Right cardiac atrium (tissue), 5 donors: ENCODE data around the gene NUDT7. TPM values are rescaled to one million over a fixed set of nuclear protein-coding genes. Genes with fewer than 3 reads are reported as not detected.

Experiments used
- ATAC-seq, 2 donors: fragments of 200-7000 bp; cut with Tn5 transposase; one replicate each; pipeline versions ENCODE4 v1.8.0 to v1.9.1; 2020; ENCODE audit warnings: moderate library complexity in 2 of 2, mild to moderate bottlenecking in 1 of 2
- DNase-seq, 3 donors: peaks; one replicate each; pipeline ENCODE4 v3.0.0-alpha.2; 2020
- H3K27ac ChIP-seq: one replicate; pipeline ENCODE4 v1.5.1; 2013; ENCODE audit warnings: mild to moderate bottlenecking, low read length, control low read depth, moderate library complexity
- H3K27me3 ChIP-seq: one replicate; pipeline ENCODE4 v1.6.1; 2013; ENCODE audit not compliant: control insufficient read depth, insufficient read depth
- H3K4me1 ChIP-seq: one replicate; pipeline ENCODE4 v1.6.1; 2013; ENCODE audit warnings: low read length; ENCODE audit not compliant: control insufficient read depth, insufficient read depth
- H3K4me3 ChIP-seq: one replicate; pipeline ENCODE4 v1.5.1; 2013; ENCODE audit warnings: low read length, control low read depth
- H3K9me3 ChIP-seq: one replicate; pipeline ENCODE4 v1.6.1; 2013; ENCODE audit warnings: low read length; ENCODE audit not compliant: control insufficient read depth
- WGBS: extraction: QIAGEN DNeasy Blood & Tissue Kit; methylation state at CpG from one replicate; pipeline ENCODE4 v1.1.7; 2013; 5-methylcytosine and 5-hydroxymethylcytosine counted together
- intact Hi-C, 4 donors: fragments of 100-400 bp; cut with DNase I; formaldehyde crosslinking; loops; one replicate each; pipeline versions ENCODE4 v1.11.0 to v1.14.0; 2022 to 2023
- polyA plus RNA-seq: library from polyadenylated mRNA; stranded (reverse); fragments of 200-250 nt; gene quantifications from one replicate; pipeline ENCODE4 v1.2.3, GENCODE V29; 2013
- total RNA-seq, 4 donors: library from RNA; stranded (reverse); fragmentation: NEBNext Ultra II Directional; extraction: Animal tissue kit (Norgen Biotek cat#: 25700); gene quantifications; one replicate each; pipeline ENCODE4 v1.2.1, GENCODE V29; 2021
- donor health status: healthy with polysubstance abuse.
- donor health status: DM: no; HTN: yes; CAD: no.
- donor health status: DM: no; HTN: no; CAD: no.
- donor health status: DM: no; HTN: yes; CAD: no; lungs with severe emphysema.
- donor health status: DM: yes; HTN: yes; CAD: no.

NUDT7 gene
- total and polyA plus RNA-seq, 5 donors, result 15.2 to 44.3 (median 34.7) TPM

DNA sequence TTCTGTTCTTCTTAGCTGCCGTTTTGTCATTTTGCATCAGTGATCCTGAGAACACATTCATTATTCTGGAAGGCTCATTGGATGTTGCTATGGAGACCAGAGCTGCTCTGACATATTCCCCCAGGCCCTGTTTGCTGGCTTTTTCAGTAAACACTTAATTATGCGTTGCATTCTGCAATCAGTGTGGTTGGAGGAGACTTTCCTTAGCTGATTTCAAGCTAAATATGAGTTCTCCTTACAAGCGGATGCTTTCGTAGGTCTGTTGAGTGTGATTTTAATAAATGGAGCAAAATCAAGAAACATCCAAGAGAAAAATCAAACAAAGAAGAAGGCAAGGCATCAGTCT is 38.2 kb upstream of the NUDT7 start:
- Histone ChIP-seq H3K9me3 (no peaks in the 10 kb centered on the region), H3K4me1 (no peaks in the 10 kb centered on the region), H3K27me3 (peaks cover 4% of the 10 kb centered on the region), H3K27ac (no peak overlapping the region), H3K4me3 (no peak overlapping the region)
- intact Hi-C loops, result no loop called here
- no peak for ATAC-seq
- 69% methylated on average over 4 of the region's 4 CpGs for WGBS
- no peak for DNase-seq

DNA sequence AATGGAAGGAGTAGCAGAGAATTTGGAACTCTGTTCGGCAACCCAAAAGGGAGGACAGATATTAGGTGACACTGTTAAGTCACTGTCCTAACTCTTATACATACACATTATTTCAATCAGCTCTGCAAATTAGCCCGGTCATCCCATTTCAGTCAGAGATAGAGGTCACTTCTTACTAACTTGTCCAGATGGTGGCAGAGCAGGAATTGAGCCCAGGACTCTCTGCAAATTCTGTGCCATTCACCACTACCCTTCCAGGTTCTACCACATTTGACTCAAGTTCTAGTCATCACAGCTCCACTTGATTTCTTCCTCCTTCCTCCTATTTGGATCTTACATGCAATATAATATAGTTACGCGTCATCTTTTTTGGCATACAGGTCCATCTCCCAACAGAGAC is 35.9 kb upstream of the NUDT7 start:
- Histone ChIP-seq H3K4me1 (no peaks in the 10 kb centered on the region), H3K27ac (no peak overlapping the region), H3K27me3 (peaks cover 4% of the 10 kb centered on the region), H3K9me3 (no peaks in the 10 kb centered on the region), H3K4me3 (no peak overlapping the region)
- intact Hi-C loops, result no loop called here
- WGBS, result 85% methylated on average over 4 of the region's 4 CpGs
- no peak for ATAC-seq
- DNase-seq, result no peak

DNA sequence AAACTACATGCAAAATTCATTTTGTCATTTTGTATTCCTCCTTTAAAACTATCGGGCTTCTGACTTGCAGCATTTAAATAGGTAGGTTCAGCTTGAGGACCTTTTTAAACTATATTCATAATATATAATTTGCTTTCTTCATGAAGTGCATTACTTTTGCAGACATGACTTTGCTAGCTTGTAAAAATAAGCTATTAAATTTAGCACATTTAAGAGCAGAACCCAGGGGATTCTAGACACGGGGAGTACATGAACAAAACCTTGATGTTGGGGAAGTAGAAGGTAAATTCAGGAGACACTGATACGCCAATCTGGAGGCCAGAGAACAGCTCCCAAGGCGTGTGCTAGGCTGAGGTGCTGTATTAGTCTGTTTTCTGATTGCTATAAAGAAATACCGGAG is 32.3 kb upstream of the NUDT7 start:
- H3K27ac ChIP-seq, result no peak overlapping the region
- DNase-seq (no peak), ATAC-seq (no peak)
- H3K27me3 ChIP-seq, result no peaks in the 10 kb centered on the region
- H3K4me1 ChIP-seq, result no peaks in the 10 kb centered on the region
- no peaks in the 10 kb centered on the region for H3K9me3 ChIP-seq
- WGBS, result 83% methylated on average over 5 of the region's 5 CpGs
- intact Hi-C loops, result no loop called here
- no peak overlapping the region for H3K4me3 ChIP-seq

- intact Hi-C loops, result no loop called here
- Histone ChIP-seq H3K27ac (no peak overlapping the region), H3K4me3 (no peak overlapping the region), H3K27me3 (no peaks in the 10 kb centered on the region), H3K4me1 (no peaks in the 10 kb centered on the region), H3K9me3 (no peaks in the 10 kb centered on the region)
- no peak for DNase-seq
- 73% methylated on average over 7 of the region's 7 CpGs for WGBS
- no peak for ATAC-seq
Measured at GRCh38 chr16:77690416-77690815, 31.9 kb upstream of the NUDT7 start.

GRCh38 chr16:77692612-77693011 is 29.7 kb upstream of the NUDT7 start:
- H3K4me3 ChIP-seq, result no peak overlapping the region
- no peak for ATAC-seq
- intact Hi-C loops, result no loop called here
- no peaks in the 10 kb centered on the region for H3K27me3 ChIP-seq
- DNase-seq, result no peak
- no peak overlapping the region for H3K27ac ChIP-seq
- no peaks in the 10 kb centered on the region for H3K4me1 ChIP-seq
- WGBS, result 100% methylated on average over 1 of the region's 1 CpG
- H3K9me3 ChIP-seq, result no peaks in the 10 kb centered on the region

DNA sequence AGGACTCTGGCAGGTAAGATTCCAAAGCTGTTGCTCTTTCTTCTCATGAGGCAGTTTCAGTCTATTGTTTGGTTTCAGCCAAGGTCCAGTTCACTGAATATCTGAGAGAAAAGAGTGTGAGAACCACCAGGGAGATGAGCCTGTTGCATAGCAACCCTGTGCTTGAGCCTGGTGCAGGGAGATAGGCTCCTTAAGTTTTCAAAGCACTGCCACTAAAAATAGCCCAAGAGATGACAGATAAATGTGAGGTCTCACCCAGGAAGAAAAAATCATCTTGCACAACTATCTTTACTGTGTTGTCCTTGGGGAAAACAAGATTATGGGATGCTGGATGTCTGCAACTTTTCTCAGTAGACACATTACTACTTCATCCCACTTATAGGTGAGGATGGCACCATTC is 26.2 kb upstream of the NUDT7 start:
- peak; percentile 34 to 81 for ATAC-seq
- no peaks in the 10 kb centered on the region for H3K9me3 ChIP-seq
- intact Hi-C loops, result no loop called here

DNA sequence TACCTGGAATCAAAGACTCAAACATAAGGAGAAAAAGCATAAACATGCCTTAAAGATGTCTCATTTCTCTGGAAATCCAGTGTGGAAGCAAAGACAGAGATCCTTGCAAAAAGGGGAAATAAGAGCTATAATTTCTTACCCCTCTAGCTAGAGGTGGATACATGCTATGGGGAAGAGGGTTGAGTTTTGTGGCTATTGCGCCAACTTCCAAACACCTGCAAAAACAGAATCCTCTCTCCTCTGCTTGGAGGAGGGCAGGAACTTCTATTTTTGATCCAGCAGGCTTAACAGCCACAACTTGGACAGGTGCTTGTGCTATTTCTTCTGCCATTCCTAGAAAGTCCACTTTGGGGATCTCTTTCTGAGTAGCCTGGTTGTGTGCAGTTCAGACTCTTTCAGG is 21.5 kb upstream of the NUDT7 start:
- ATAC-seq (no peak), DNase-seq (no peak)
- H3K4me3 ChIP-seq, result no peak overlapping the region
- H3K27ac ChIP-seq, result no peak overlapping the region
- no peaks in the 10 kb centered on the region for H3K9me3 ChIP-seq
- 87% methylated on average over 1 of the region's 1 CpG for WGBS
- H3K4me1 ChIP-seq, result no peaks in the 10 kb centered on the region
- no peaks in the 10 kb centered on the region for H3K27me3 ChIP-seq
- intact Hi-C loops, result no loop called here

More for the DNA sequence above, 26.2 kb upstream of the NUDT7 start:
- Histone ChIP-seq H3K4me3 (no peak overlapping the region), H3K27me3 (no peaks in the 10 kb centered on the region), H3K4me1 (no peaks in the 10 kb centered on the region), H3K27ac (no peak overlapping the region)
- DNase-seq, result no peak

DNA sequence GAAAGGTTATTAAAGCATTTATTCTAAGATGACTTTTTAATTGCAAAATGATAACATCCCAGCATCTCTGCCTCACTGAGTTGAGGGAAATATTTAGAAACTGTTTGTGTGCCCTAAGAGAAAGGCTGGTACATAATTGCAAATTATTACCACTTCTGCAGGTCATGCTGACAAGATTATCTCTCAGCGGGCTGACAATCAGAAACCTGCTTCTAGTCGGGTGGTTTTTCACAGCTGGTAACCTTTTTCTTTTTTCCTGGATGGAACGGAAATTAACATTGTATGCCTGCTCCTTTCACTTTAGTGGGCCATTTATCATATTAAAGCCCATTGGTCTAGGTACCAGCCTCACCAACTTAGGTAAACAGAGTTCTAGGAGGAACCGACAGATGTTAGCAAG is 17.0 kb upstream of the NUDT7 start:
- no peak for DNase-seq
- Histone ChIP-seq H3K4me1 (no peaks in the 10 kb centered on the region), H3K27me3 (no peaks in the 10 kb centered on the region), H3K9me3 (no peaks in the 10 kb centered on the region), H3K27ac (no peak overlapping the region), H3K4me3 (no peak overlapping the region)
- intact Hi-C loops, result no loop called here
- WGBS, result 73% methylated on average over 4 of the region's 4 CpGs
- no peak for ATAC-seq

DNA sequence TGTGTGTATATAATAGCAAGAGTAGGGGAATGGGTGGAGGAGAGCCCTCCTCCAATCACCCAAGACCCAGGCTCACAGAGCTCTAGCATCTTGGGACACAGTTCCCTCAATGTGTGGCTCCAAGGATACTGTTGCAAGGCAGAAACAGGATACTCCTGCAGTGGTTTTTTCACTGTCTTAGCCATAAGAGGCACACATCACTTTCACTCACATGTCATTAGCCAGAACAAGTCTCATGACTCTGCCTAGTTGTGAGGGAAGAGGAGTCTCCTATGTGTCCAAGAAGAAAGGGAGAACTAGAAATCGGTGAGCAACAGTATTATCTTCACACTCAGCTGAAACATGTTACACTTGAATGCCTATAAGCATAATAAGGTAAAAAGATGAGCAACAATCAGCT is 11.1 kb upstream of the NUDT7 start:
- no peak for ATAC-seq
- Histone ChIP-seq H3K4me3 (no peak overlapping the region), H3K27me3 (no peaks in the 10 kb centered on the region), H3K4me1 (no peaks in the 10 kb centered on the region), H3K27ac (no peak overlapping the region), H3K9me3 (no peaks in the 10 kb centered on the region)
- WGBS, result 79% methylated on average over 1 of the region's 1 CpG
- intact Hi-C loops, result no loop called here
- DNase-seq, result no peak

DNA sequence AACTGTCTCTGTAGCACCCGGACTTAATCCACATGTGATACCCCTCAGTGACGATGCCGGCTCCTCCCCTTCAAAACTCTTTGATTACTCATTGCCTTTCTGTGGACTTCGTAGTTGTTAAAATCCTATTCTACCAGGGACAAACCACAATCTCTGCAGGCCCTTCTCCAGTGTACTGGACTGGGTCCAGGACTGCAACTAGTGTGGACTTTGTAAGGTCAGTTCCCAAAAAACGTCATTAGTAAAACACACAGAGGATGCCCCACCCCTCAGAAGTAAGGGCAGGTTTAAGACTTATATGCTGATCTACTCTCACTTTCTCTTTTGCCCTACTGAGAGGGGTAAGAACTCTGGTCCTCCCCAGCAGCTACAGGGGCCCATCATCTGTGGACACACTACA is 10.5 kb upstream of the NUDT7 start:
- Histone ChIP-seq H3K27ac (no peak overlapping the region), H3K27me3 (no peaks in the 10 kb centered on the region), H3K4me3 (no peak overlapping the region), H3K9me3 (no peaks in the 10 kb centered on the region), H3K4me1 (no peaks in the 10 kb centered on the region)
- intact Hi-C loops, result no loop called here
- ATAC-seq, result no peak
- 51% methylated on average over 5 of the region's 5 CpGs for WGBS
- no peak for DNase-seq

DNA sequence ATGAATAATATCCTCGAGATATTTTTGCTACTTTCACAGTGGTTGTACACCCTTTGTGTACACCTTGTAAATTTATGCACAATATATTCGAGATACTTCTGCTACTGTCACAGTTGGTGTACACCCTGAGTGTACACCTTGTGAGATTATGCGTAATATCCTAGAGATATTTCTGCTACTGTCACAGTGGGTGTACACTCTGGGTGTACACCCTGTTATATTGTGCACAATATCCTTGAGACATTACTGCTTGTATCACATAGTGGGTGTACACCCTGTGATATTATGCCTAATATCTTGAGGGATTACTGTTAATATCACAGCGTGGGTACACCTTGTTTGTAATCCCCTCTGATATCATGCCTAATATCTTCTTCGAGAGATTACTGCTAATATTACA is 7.2 kb upstream of the NUDT7 start:
- no peaks in the 10 kb centered on the region for H3K9me3 ChIP-seq
- no peak for ATAC-seq
- 85% methylated on average over 5 of the region's 5 CpGs for WGBS
- intact Hi-C loops, result no loop called here
- no peak for DNase-seq
- H3K27ac ChIP-seq, result no peak overlapping the region
- H3K27me3 ChIP-seq, result no peaks in the 10 kb centered on the region
- H3K4me3 ChIP-seq, result no peak overlapping the region
- H3K4me1 ChIP-seq, result no peaks in the 10 kb centered on the region

DNA sequence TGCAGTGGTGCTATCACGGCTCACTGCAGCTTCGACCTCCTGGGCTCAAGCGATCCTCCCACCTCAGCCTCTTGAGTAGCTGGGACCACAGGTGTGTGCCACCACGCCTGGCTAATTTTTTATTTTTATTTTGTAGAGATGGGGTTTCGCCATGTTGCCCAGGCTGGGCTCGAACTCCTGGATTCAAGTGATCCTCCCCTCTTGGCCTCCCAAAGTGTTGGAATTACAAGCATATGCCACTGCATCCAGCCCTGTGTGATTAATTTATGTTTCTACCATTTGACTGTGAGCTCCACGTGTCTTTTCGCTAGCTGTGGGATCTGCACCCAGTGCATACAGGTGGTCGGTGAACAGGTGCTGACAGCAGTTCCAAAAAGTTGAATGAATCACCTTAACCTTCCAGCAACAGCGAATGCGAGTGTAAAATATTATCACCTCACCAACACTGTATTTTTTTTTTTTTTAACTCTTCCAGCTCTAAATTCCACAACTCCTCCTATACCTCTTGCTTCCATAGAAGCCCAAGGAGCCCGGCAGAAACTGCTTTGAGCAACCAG is 484 bp upstream of the NUDT7 start:
- Histone ChIP-seq H3K4me3 (peak overlapping the region; percentile 28), H3K27ac (no peak overlapping the region), H3K9me3 (no peaks in the 10 kb centered on the region), H3K4me1 (peaks cover 2% of the 10 kb centered on the region), H3K27me3 (no peaks in the 10 kb centered on the region)
- 60% methylated on average over 12 of the region's 12 CpGs for WGBS
- ATAC-seq, result no peak
- intact Hi-C loops, result no loop called here
- no peak for DNase-seq
